22Rv1 (cell line): ENCODE data around the gene KIRREL1.

Source experiments
- H3K27ac ChIP-seq: fragments of 450-650 bp; 2 replicates; pipeline ENCODE4 v1.5.1; 2017
- ZFX ChIP-seq: fragments of 450-650 bp; IDR thresholded peaks from 2 replicates; pipeline ENCODE4 v1.6.1; 2017; ENCODE audit warnings: antibody characterized with exemption, borderline replicate concordance
- TF ChIP-seq, protein P1 (sequence below): fragments of 450-650 bp; IDR thresholded peaks from 2 replicates; pipeline ENCODE4 v1.5.1; 2017; ENCODE audit warnings: mild to moderate bottlenecking

KIRREL1 gene

DNA sequence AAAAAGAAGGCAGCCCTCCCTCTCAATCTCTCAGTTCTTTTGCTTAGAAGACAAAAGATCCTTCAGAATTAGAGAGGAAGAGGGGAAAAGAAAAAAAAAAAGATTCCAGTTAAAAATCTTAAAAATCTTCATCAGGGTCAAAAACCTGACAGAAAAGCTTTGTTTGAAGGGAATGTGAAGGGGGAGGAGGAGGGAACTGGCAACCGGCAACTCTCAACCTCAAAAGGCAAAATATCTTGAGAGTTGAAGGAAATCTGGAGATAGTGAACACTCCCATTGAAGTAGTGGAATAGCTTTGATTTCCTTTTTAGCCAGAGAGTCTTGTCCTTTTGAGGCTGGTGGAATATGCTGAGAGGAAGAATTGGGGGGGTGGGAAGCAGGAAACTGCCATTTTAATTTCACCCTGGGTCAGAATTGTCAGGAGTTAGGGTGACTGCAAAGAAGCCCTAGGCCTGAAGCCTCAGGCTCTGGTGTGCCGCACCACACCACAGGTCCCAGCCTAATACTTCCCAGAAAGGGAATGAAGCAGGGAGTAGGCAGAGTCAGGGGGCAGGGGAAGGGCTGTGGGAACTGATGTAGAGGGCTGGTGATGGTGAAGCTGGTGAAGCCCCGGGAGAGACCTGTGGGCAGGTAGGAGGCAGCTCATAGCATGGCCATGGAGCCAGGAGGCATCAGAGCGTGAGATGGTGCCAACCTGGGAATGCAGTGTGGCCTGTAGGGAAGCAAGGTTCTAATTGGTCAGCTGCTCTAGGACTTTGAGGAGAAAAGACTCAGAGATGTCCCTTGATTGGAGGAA, 24.6 kb downstream of the KIRREL1 start:
- TF ChIP-seq, protein P1, sequence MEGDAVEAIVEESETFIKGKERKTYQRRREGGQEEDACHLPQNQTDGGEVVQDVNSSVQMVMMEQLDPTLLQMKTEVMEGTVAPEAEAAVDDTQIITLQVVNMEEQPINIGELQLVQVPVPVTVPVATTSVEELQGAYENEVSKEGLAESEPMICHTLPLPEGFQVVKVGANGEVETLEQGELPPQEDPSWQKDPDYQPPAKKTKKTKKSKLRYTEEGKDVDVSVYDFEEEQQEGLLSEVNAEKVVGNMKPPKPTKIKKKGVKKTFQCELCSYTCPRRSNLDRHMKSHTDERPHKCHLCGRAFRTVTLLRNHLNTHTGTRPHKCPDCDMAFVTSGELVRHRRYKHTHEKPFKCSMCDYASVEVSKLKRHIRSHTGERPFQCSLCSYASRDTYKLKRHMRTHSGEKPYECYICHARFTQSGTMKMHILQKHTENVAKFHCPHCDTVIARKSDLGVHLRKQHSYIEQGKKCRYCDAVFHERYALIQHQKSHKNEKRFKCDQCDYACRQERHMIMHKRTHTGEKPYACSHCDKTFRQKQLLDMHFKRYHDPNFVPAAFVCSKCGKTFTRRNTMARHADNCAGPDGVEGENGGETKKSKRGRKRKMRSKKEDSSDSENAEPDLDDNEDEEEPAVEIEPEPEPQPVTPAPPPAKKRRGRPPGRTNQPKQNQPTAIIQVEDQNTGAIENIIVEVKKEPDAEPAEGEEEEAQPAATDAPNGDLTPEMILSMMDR: no peak
- no peak for TF ChIP-seq ZFX
- H3K27ac ChIP-seq: no peak overlapping the region

DNA sequence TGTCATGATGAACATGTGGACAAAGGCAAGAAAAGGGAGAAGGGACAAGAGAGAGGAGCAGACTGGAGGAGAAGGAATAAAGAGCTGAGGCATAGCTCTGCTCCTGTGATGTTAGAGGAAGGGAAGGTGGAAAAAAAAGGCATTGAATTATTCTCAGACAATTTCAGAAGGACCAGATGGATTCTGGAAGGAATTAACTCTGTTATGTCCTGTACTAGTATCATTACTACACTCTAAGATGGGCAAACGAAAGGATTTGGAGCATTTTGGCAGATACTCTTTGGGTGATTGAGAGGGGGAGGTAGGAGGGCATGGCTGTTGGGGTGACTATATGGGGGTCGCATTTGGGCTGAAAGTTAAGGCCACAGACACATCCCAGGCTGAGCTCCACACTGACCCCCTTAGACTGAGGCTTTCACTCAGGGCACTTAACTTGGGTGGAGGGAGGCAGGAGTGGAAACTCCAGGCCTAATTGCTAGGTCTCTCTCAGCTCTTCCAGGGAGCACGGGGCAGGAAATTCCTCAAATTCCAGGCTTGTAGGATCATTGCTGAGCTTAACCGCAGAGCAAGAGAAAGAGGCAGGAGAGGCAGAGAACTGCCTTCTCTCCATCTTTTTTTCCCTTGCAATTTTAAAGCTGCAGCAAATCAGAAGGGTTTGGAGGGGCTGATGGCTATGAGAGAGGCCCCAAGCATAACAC, 25.9 kb downstream of the KIRREL1 start:
- H3K27ac ChIP-seq: no peak overlapping the region

DNA sequence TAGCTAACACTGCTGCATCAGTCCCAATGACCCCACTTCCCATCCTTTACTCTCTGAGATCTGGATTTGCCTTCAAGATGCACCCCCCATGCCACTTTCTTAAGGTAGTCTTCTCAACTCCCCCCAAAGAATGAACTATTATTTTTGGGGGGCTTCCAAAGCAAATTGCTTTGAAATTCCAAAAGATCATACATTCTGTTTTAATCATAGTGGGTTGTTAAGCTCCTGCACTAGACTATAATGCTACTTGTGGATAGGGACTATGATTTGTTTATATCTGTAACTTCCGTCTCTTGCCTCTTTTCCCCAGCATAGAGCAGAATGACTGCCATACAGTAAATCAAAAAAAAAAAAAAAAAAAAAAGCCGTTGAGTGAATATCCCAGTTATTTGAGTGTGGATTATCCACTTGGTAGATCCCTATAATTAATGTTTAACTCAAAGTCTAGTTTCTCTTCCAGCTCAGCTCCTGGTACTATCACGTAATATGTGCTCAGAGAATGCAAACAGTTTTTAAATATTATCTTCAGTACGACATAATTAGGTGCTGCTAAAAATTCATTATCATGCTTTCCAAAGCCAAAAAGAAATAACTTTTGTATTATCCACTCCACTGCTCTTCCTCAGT, 26.9 kb downstream of the KIRREL1 start:
- no peak for TF ChIP-seq ZFX
- TF ChIP-seq, protein P1: no peak
- no peak overlapping the region for H3K27ac ChIP-seq

More for the DNA sequence above, 25.9 kb downstream of the KIRREL1 start:
- no peak for TF ChIP-seq ZFX
- TF ChIP-seq, protein P1: no peak

DNA sequence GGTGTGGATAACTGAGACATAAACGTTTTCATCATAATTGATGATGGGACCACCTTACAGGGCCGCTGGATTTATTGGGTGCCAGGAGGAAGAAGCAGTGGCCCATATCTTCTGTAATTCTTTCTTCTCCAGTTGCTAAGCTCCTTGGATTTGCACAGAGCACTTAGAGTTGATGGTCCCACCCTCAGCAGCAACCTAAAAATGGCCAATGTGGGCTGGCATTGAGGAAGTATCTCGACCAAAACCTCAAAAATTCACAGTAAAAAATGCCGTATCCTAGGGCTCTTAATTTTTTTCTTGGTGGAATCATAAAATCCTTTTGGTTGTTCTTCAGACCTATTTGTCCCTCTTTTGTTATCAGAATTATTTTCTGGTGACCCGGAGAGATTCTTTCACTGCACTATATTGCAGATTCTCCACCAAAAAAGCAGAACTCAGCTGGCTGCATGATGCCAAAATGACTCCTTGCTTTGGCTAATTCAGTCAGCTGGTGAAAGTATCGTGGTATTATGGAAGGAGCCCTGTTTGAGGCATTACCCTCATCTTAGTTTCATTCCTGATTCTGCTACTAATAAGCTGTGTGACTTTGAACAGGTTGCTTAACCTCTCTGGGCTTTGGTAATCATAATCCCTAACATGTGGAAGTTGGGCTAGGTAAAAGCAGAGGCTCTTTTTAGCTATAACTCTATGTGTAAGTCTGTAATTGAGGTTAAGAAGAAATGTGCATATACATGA, 27.6 kb downstream of the KIRREL1 start:
- H3K27ac ChIP-seq: no peak overlapping the region
- TF ChIP-seq ZFX: no peak
- TF ChIP-seq, protein P1: no peak

DNA sequence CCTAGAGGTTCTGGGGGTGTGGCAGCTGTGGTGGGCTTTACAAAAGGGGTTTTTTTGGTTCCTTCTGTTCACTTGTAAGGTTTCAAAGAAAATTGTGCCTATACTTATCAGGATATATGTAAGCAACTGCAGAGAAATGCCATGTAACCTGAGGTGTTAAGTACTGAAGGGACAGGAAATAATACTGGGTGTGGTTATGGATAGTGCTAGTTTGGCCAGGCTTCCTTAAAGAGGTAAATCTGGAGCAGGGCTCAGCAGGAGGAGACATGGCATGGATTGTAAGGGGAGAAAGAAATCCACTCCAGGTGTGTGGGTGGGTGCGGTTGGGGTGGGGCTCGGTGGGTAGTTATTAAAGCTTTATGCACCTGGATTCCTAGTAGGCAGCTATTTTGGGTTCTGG, 28.3 kb downstream of the KIRREL1 start:
- H3K27ac ChIP-seq: no peak overlapping the region
- no peak for TF ChIP-seq ZFX
- TF ChIP-seq, protein P1: no peak

DNA sequence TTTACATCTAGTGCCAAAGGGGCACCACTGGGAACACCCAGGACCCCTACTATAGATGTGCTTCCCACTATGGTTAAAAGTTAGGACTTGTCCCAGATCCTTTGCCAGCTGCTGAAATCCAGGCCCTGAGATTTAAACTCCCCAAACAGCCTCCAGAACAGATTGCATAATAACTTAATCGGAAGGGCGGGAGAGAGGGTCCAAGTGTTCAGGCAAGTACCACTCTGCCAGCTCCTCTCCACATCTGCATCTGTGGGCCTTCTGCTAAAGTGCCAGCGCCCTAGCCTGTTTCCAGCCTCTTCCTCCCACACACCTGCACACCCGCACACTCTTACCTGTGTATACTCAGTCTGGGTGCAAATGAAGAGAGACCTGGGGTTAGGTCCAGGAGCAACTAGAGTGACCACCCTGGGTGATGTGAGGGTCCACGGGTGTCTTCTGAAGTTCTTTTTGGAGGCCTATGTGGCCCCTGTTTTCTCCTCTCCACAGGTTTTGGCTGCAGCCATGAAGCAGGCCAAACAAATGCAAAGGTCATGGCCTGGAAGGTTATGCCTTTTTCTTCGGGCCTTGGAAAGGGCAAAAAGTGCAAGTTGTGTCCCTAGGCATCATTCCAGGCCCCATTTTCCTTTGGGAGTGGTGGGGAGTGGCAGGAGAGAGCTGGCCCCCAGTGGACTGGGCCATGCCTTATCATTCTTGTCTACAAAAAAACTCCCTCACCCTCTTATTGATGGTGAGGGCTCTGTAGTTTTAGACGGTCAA, 29.3 kb downstream of the KIRREL1 start:
- H3K27ac ChIP-seq: no peak overlapping the region
- TF ChIP-seq, protein P1: no peak
